Measurements from ENCODE around the gene KNSTRN.

The KNSTRN gene

GRCh38 chr15:40367686-40368611 lies 14.6 kb upstream of the KNSTRN start:
- H3K4me1 Mint-ChIP-seq (ENCODE audit: low read depth) = peaks cover 23% of the 10 kb centered on the region
- no peaks in the 10 kb centered on the region for H3K36me3 Mint-ChIP-seq (ENCODE audit: low read depth)
- no peaks in the 10 kb centered on the region for H3K9me3 Mint-ChIP-seq
- no peaks in the 10 kb centered on the region for H3K27me3 Mint-ChIP-seq
- peak overlapping the region; percentile 85 for H3K4me3 Mint-ChIP-seq
- H3K27ac Mint-ChIP-seq = peak overlapping the region; percentile 59

GRCh38 chr15:40368719-40369473 lies 13.6 kb upstream of the KNSTRN start:
- Mint-ChIP-seq H3K27me3 (no peaks in the 10 kb centered on the region), H3K9me3 (no peaks in the 10 kb centered on the region), H3K4me1 (ENCODE audit: low read depth) (peaks cover 23% of the 10 kb centered on the region), H3K4me3 (no peak overlapping the region), H3K36me3 (ENCODE audit: low read depth) (no peaks in the 10 kb centered on the region), H3K27ac (peak overlapping the region; percentile 57)

- no peaks in the 10 kb centered on the region for H3K36me3 Mint-ChIP-seq (ENCODE audit: low read depth)
These were observed 13.0 kb upstream of the KNSTRN start for GRCh38 chr15:40369474-40369869.

GRCh38 chr15:40369971-40370370 lies 12.6 kb upstream of the KNSTRN start:
- peaks cover 23% of the 10 kb centered on the region for H3K4me1 Mint-ChIP-seq (ENCODE audit: low read depth)
- no peak overlapping the region for H3K27ac Mint-ChIP-seq
- H3K36me3 Mint-ChIP-seq (ENCODE audit: low read depth) = no peaks in the 10 kb centered on the region
- H3K4me3 Mint-ChIP-seq = no peak overlapping the region
- H3K9me3 Mint-ChIP-seq = no peaks in the 10 kb centered on the region
- no peaks in the 10 kb centered on the region for H3K27me3 Mint-ChIP-seq

More at GRCh38 chr15:40369474-40369869, 13.0 kb upstream of the KNSTRN start:
- Mint-ChIP-seq H3K27ac (no peak overlapping the region), H3K9me3 (no peaks in the 10 kb centered on the region), H3K4me3 (no peak overlapping the region), H3K27me3 (no peaks in the 10 kb centered on the region), H3K4me1 (ENCODE audit: low read depth) (peaks cover 23% of the 10 kb centered on the region)

GRCh38 chr15:40372981-40373380 lies 9.5 kb upstream of the KNSTRN start:
- H3K27me3 Mint-ChIP-seq = no peaks in the 10 kb centered on the region
- H3K9me3 Mint-ChIP-seq = no peaks in the 10 kb centered on the region
- H3K4me3 Mint-ChIP-seq = no peak overlapping the region
- peaks cover 12% of the 10 kb centered on the region for H3K4me1 Mint-ChIP-seq (ENCODE audit: low read depth)
- H3K27ac Mint-ChIP-seq = no peak overlapping the region
- H3K36me3 Mint-ChIP-seq (ENCODE audit: low read depth) = no peaks in the 10 kb centered on the region

GRCh38 chr15:40377606-40378005 lies 4.9 kb upstream of the KNSTRN start:
- no peaks in the 10 kb centered on the region for H3K9me3 Mint-ChIP-seq
- H3K27me3 Mint-ChIP-seq = no peaks in the 10 kb centered on the region
- H3K36me3 Mint-ChIP-seq (ENCODE audit: low read depth) = no peaks in the 10 kb centered on the region
- peaks cover 8% of the 10 kb centered on the region for H3K4me1 Mint-ChIP-seq (ENCODE audit: low read depth)
- no peak overlapping the region for H3K4me3 Mint-ChIP-seq
- no peak overlapping the region for H3K27ac Mint-ChIP-seq

- no peak overlapping the region for H3K27ac Mint-ChIP-seq
- H3K4me1 Mint-ChIP-seq (ENCODE audit: low read depth) = peaks cover 18% of the 10 kb centered on the region
- no peaks in the 10 kb centered on the region for H3K9me3 Mint-ChIP-seq
- H3K36me3 Mint-ChIP-seq (ENCODE audit: low read depth) = peaks cover 6% of the 10 kb centered on the region
- H3K4me3 Mint-ChIP-seq = no peak overlapping the region
- no peaks in the 10 kb centered on the region for H3K27me3 Mint-ChIP-seq
These were observed 3.1 kb upstream of the KNSTRN start for GRCh38 chr15:40379374-40379773.

- Mint-ChIP-seq H3K27ac (no peak overlapping the region), H3K27me3 (no peaks in the 10 kb centered on the region), H3K9me3 (no peaks in the 10 kb centered on the region), H3K4me1 (ENCODE audit: low read depth) (peaks cover 22% of the 10 kb centered on the region), H3K36me3 (ENCODE audit: low read depth) (peaks cover 6% of the 10 kb centered on the region), H3K4me3 (no peak overlapping the region)
These were observed 2.7 kb upstream of the KNSTRN start for GRCh38 chr15:40379853-40380252.

GRCh38 chr15:40380636-40381035 lies 1.9 kb upstream of the KNSTRN start:
- no peak overlapping the region for H3K4me3 Mint-ChIP-seq
- no peaks in the 10 kb centered on the region for H3K27me3 Mint-ChIP-seq
- H3K27ac Mint-ChIP-seq = no peak overlapping the region
- H3K9me3 Mint-ChIP-seq = no peaks in the 10 kb centered on the region
- H3K36me3 Mint-ChIP-seq (ENCODE audit: low read depth) = peaks cover 14% of the 10 kb centered on the region
- peaks cover 22% of the 10 kb centered on the region for H3K4me1 Mint-ChIP-seq (ENCODE audit: low read depth)

- Mint-ChIP-seq H3K4me1 (ENCODE audit: low read depth) (peaks cover 16% of the 10 kb centered on the region), H3K4me3 (no peak overlapping the region), H3K27ac (no peak overlapping the region), H3K27me3 (no peaks in the 10 kb centered on the region), H3K9me3 (no peaks in the 10 kb centered on the region), H3K36me3 (ENCODE audit: low read depth) (peaks cover 25% of the 10 kb centered on the region)
These were observed 547 bp upstream of the KNSTRN start for GRCh38 chr15:40381818-40382529.

- H3K9me3 Mint-ChIP-seq = no peaks in the 10 kb centered on the region
- H3K4me3 Mint-ChIP-seq = no peak overlapping the region
- H3K27me3 Mint-ChIP-seq = no peaks in the 10 kb centered on the region
- H3K4me1 Mint-ChIP-seq (ENCODE audit: low read depth) = peaks cover 16% of the 10 kb centered on the region
- no peak overlapping the region for H3K27ac Mint-ChIP-seq
- H3K36me3 Mint-ChIP-seq (ENCODE audit: low read depth) = peaks cover 64% of the 10 kb centered on the region
These were observed 4.0 kb downstream of the KNSTRN start for GRCh38 chr15:40386480-40386879.

- H3K4me1 Mint-ChIP-seq (ENCODE audit: low read depth) = peaks cover 6% of the 10 kb centered on the region
- no peaks in the 10 kb centered on the region for H3K9me3 Mint-ChIP-seq
- no peak overlapping the region for H3K27ac Mint-ChIP-seq
- no peaks in the 10 kb centered on the region for H3K27me3 Mint-ChIP-seq
- H3K36me3 Mint-ChIP-seq (ENCODE audit: low read depth) = peaks cover 83% of the 10 kb centered on the region
- no peak overlapping the region for H3K4me3 Mint-ChIP-seq
These were observed 6.7 kb downstream of the KNSTRN start for GRCh38 chr15:40388941-40389823.

- H3K36me3 Mint-ChIP-seq (ENCODE audit: low read depth) = peaks cover 81% of the 10 kb centered on the region
- no peaks in the 10 kb centered on the region for H3K4me1 Mint-ChIP-seq (ENCODE audit: low read depth)
- H3K9me3 Mint-ChIP-seq = no peaks in the 10 kb centered on the region
- H3K27me3 Mint-ChIP-seq = no peaks in the 10 kb centered on the region
- no peak overlapping the region for H3K4me3 Mint-ChIP-seq
- H3K27ac Mint-ChIP-seq = no peak overlapping the region
These were observed 7.5 kb downstream of the KNSTRN start for GRCh38 chr15:40389824-40390595.

Measured in stimulated activated naive CD8-positive, alpha-beta T cell treated with anti-CD3 and anti-CD28 coated beads, Interleukin-15, Interleukin-2, amounts not matched to agents 100 ng/mL and 50 ng/mL, for 24 hours (primary cell).